ENCODE results near the gene KRT9. TPM values are rescaled to one million over a fixed set of nuclear protein-coding genes. Genes with fewer than 3 reads are reported as not detected.

The KRT9 gene
- total RNA-seq: not detected

GRCh38 chr17:41571561-41572434 is at the start of gene KRT9:
Gene KRT9 (minus strand): TSS chr17:41572059. CDS start chr17:41571992, 67 bp downstream.

GRCh38 chr17:41612376-41613160 is 40.7 kb upstream of the KRT9 start, which contains the start of gene KRT16:
Gene KRT16 (minus strand): TSS chr17:41612767. CDS start chr17:41612688, 79 bp downstream.

GRCh38 chr17:41586863-41587495 is 15.1 kb upstream of the KRT9 start, which contains the start of gene KRT14:
Gene KRT14 (minus strand): TSS chr17:41586895. CDS start chr17:41586834, 61 bp downstream.

GRCh38 chr17:41518789-41519449 is 52.9 kb downstream of the KRT9 start, which contains the start of gene KRT15:
Gene KRT15 (minus strand): TSS chr17:41518890. CDS start chr17:41518827, 63 bp downstream.

Other genes starting within 250 kb of the KRT9 start
- not detected for gene KRT33A, start 221.2 kb downstream of the KRT9 start, total RNA-seq
- gene KRT33B, start 202.2 kb downstream of the KRT9 start, total RNA-seq: not detected
- gene KRT34, start 189.8 kb downstream of the KRT9 start, total RNA-seq: not detected
- not detected for gene KRT31, start 174.5 kb downstream of the KRT9 start, total RNA-seq
- not detected for gene KRT37, start 147.5 kb downstream of the KRT9 start, total RNA-seq
- gene KRT38, start 131.1 kb downstream of the KRT9 start, total RNA-seq: not detected
- gene KRT32, start 104.7 kb downstream of the KRT9 start, total RNA-seq: not detected
- gene KRT35, start 90.9 kb downstream of the KRT9 start, total RNA-seq: not detected
- gene KRT36, start 82.1 kb downstream of the KRT9 start, total RNA-seq: not detected
- gene KRT13, start 66.4 kb downstream of the KRT9 start, total RNA-seq: 200 TPM
- 80.3 TPM for gene KRT15, start 53.2 kb downstream of the KRT9 start, total RNA-seq
- gene KRT19, start 43.8 kb downstream of the KRT9 start, total RNA-seq: 131 TPM
- gene KRT14, start 14.8 kb upstream of the KRT9 start, total RNA-seq: 51.0 TPM
- gene KRT16, start 40.7 kb upstream of the KRT9 start, total RNA-seq: 0.66 TPM
- gene KRT17, start 52.5 kb upstream of the KRT9 start, total RNA-seq: 39.9 TPM
- gene EIF1, start 116.8 kb upstream of the KRT9 start, total RNA-seq: 247 TPM
- not detected for gene GAST, start 140.3 kb upstream of the KRT9 start, total RNA-seq
- gene HAP1, start 162.6 kb upstream of the KRT9 start, total RNA-seq: 0.38 TPM
- 104 TPM for gene JUP, start 214.7 kb upstream of the KRT9 start, total RNA-seq
- gene P3H4, start 239.9 kb upstream of the KRT9 start, total RNA-seq: 34.0 TPM
- gene FKBP10, start 240.9 kb upstream of the KRT9 start, total RNA-seq: 167 TPM

Measured in camera-type eye (tissue), 1 donor.